Liver (tissue), 9 donors: ENCODE data around the gene DPP7. TPM values are rescaled to one million over a fixed set of nuclear protein-coding genes. Genes with fewer than 3 reads are reported as not detected.
A peak's percentile ranks its signal among the peaks of the same experiment; 100 is the strongest.

ENCODE experiments used
- DNase-seq: peaks from one replicate; pipeline ENCODE4 v3.0.0-alpha.2; 2017; ENCODE audit warnings: low spot score
- H3K27ac ChIP-seq, 2 donors: one replicate each; pipeline ENCODE4 v1.7.0; 2013; ENCODE audit warnings: inconsistent platforms in 2 of 2, low read length in 2 of 2, control low read depth in 1 of 2, low read depth in 1 of 2, mild to moderate bottlenecking in 1 of 2
- H3K27me3 ChIP-seq, 4 donors: one replicate each; pipeline versions ENCODE4 v1.6.1 to v1.7.0; 2013; ENCODE audit warnings: low read length in 3 of 4, inconsistent platforms in 1 of 4, mild to moderate bottlenecking in 1 of 4, moderate library complexity in 1 of 4; ENCODE audit not compliant: control insufficient read depth in 4 of 4, insufficient read depth in 4 of 4
- H3K36me3 ChIP-seq, 4 donors: one replicate each; pipeline versions ENCODE4 v1.6.1 to v1.7.0; 2013; ENCODE audit warnings: low read length in 3 of 4, mild to moderate bottlenecking in 3 of 4, low read depth in 1 of 4, moderate library complexity in 1 of 4; ENCODE audit not compliant: control insufficient read depth in 4 of 4, insufficient read depth in 3 of 4
- H3K4me1 ChIP-seq, 4 donors: one replicate each; pipeline versions ENCODE4 v1.6.1 to v1.7.0; 2013; ENCODE audit warnings: low read length in 3 of 4, mild to moderate bottlenecking in 3 of 4, moderate library complexity in 1 of 4; ENCODE audit not compliant: control insufficient read depth in 4 of 4, insufficient read depth in 4 of 4
- H3K4me3 ChIP-seq, 3 donors: one replicate each; pipeline versions ENCODE4 v1.6.1 to v1.7.0; 2013; ENCODE audit warnings: low read length in 3 of 3, control low read depth in 1 of 3, low read depth in 1 of 3, mild to moderate bottlenecking in 1 of 3
- H3K9ac ChIP-seq, 2 donors: one replicate each; pipeline ENCODE4 v1.7.0; 2013; ENCODE audit warnings: low read length in 2 of 2, mild to moderate bottlenecking in 2 of 2, moderate library complexity in 2 of 2, control low read depth in 1 of 2, low read depth in 1 of 2
- H3K9me3 ChIP-seq, 4 donors: one replicate each; pipeline versions ENCODE4 v1.6.1 to v1.7.0; 2013; ENCODE audit warnings: low read length in 3 of 4; ENCODE audit not compliant: control insufficient read depth in 4 of 4
- ATF3 ChIP-seq: IDR thresholded peaks from 2 replicates; pipeline ENCODE4 v1.6.1; 2016; ENCODE audit warnings: antibody characterized with exemption
- EGR1 ChIP-seq, 2 donors: IDR thresholded peaks; 2 replicates each; pipeline ENCODE4 v1.6.1; 2016 to 2018; ENCODE audit warnings: antibody characterized with exemption in 2 of 2, low read depth in 2 of 2
- FOXA1 ChIP-seq: IDR thresholded peaks from 2 replicates; pipeline ENCODE4 v1.6.1; 2016; ENCODE audit warnings: antibody characterized with exemption
- FOXA2 ChIP-seq: IDR thresholded peaks from 2 replicates; pipeline ENCODE4 v1.6.1; 2016; ENCODE audit warnings: antibody characterized with exemption
- GABPA ChIP-seq, 2 donors: IDR thresholded peaks in 1 of 2; conservative IDR thresholded peaks in 1 of 2; 2 replicates each; pipeline ENCODE4 v1.6.1; 2016; ENCODE audit warnings: antibody characterized with exemption in 2 of 2, mild to moderate bottlenecking in 1 of 2, moderate library complexity in 1 of 2
- HNF4A ChIP-seq, 2 donors: conservative IDR thresholded peaks; 2 replicates each; pipeline ENCODE4 v1.6.1; 2016; ENCODE audit warnings: antibody characterized with exemption in 2 of 2, mild to moderate bottlenecking in 2 of 2
- JUND ChIP-seq, 2 donors: IDR thresholded peaks; 2 replicates each; pipeline ENCODE4 v1.6.1; 2016; ENCODE audit warnings: antibody characterized with exemption in 2 of 2
- RAD21 ChIP-seq, 2 donors: IDR thresholded peaks; 2 replicates each; pipeline ENCODE4 v1.6.1; 2016; ENCODE audit warnings: antibody characterized with exemption in 2 of 2, mild to moderate bottlenecking in 2 of 2
- SP1 ChIP-seq: IDR thresholded peaks from 2 replicates; pipeline ENCODE4 v1.6.1; 2018; ENCODE audit warnings: antibody characterized with exemption, mild to moderate bottlenecking
- TAF1 ChIP-seq: conservative IDR thresholded peaks from 2 replicates; pipeline ENCODE4 v1.6.1; 2016; ENCODE audit warnings: antibody characterized with exemption, mild to moderate bottlenecking
- YY1 ChIP-seq: IDR thresholded peaks from 2 replicates; pipeline ENCODE4 v1.6.1; 2016; ENCODE audit warnings: antibody characterized with exemption, mild to moderate bottlenecking
- WGBS: extraction: QIAGEN DNeasy Blood & Tissue Kit; methylation state at CpG from one replicate; pipeline ENCODE4 v1.1.7; 2013; 5-methylcytosine and 5-hydroxymethylcytosine counted together
- polyA plus RNA-seq, 2 donors: library from polyadenylated mRNA; stranded (reverse) in 1 of 2; unstranded in 1 of 2; fragments of 200-250 nt in 1 of 2; fragments of >200 nt in 1 of 2; fragmentation: Nextera tagmentation in 1 of 2; extraction: Ambion mirVana in 1 of 2; gene quantifications; one replicate each; pipeline versions ENCODE4 v1.2.1 to v1.2.3, GENCODE V29; 2013 to 2015
- total RNA-seq, 2 donors: library from RNA; depleted of rRNA; stranded (reverse); fragments of >200 nt; gene quantifications; one replicate each; pipeline ENCODE4 v1.2.3, GENCODE V29; 2014
- TF ChIP-seq, protein P1 (sequence below): IDR thresholded peaks from 2 replicates; pipeline ENCODE4 v1.6.1; 2016; ENCODE audit warnings: antibody characterized with exemption
- TF ChIP-seq, protein P2 (sequence below): IDR thresholded peaks from 2 replicates; pipeline ENCODE4 v1.6.1; 2016; ENCODE audit warnings: antibody characterized with exemption, mild to moderate bottlenecking
- donor health status: healthy.
- donor health status: healthy.
- donor health status: healthy.
- donor health status: healthy.
- donor health status: healthy.

DPP7 gene
- total and polyA plus RNA-seq, 4 donors: 25.0 to 71.1 (median 50.7) TPM

DNA sequence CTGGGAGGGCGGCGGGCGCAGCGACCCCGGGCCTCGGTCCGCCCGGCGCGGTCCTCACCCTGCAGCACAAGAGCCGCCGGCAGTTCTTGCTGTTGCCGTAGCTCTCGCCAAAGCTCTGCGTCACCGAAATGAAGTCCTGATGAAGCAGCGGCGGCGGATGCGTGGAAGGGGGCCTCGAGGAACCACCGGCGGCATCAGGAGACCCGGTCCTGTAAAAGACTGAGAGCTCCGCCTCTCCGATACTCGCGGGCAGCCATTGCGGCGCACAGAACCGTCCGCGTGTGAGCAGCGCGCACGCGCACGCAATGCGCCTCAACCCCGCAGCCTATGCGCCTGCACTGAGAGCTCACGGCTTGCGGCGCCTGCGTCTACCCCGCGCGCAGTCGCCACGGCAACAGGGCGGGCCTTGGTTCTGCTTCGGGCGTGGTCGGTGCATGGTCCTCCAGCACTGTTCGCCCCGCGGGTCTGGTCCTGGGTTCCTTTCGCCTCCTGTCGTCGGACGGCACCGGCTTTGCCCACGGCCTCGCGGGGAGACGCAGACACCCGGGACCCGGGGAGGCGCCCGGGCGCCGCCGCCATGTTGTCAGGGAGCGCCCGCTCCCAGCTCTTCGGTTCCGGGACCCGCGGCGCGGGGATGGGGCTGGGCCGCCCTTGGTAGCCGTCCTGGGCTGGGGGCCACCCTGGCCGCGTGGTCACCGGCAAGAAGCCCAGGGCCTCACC, 15.1 kb upstream of the DPP7 start:
- no peak for TF ChIP-seq HNF4A (conservative IDR thresholded peaks at IDR 0.05)
- TF ChIP-seq, protein P1, sequence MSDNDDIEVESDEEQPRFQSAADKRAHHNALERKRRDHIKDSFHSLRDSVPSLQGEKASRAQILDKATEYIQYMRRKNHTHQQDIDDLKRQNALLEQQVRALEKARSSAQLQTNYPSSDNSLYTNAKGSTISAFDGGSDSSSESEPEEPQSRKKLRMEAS: peak; percentile 60
- no peak for TF ChIP-seq FOXA2
- peak in 1 of 2 donors; percentile 24 for TF ChIP-seq GABPA (IDR thresholded peaks at IDR 0.05 in 1 of 2, conservative IDR thresholded peaks at IDR 0.05 in 1 of 2)
- TF ChIP-seq, protein P2, sequence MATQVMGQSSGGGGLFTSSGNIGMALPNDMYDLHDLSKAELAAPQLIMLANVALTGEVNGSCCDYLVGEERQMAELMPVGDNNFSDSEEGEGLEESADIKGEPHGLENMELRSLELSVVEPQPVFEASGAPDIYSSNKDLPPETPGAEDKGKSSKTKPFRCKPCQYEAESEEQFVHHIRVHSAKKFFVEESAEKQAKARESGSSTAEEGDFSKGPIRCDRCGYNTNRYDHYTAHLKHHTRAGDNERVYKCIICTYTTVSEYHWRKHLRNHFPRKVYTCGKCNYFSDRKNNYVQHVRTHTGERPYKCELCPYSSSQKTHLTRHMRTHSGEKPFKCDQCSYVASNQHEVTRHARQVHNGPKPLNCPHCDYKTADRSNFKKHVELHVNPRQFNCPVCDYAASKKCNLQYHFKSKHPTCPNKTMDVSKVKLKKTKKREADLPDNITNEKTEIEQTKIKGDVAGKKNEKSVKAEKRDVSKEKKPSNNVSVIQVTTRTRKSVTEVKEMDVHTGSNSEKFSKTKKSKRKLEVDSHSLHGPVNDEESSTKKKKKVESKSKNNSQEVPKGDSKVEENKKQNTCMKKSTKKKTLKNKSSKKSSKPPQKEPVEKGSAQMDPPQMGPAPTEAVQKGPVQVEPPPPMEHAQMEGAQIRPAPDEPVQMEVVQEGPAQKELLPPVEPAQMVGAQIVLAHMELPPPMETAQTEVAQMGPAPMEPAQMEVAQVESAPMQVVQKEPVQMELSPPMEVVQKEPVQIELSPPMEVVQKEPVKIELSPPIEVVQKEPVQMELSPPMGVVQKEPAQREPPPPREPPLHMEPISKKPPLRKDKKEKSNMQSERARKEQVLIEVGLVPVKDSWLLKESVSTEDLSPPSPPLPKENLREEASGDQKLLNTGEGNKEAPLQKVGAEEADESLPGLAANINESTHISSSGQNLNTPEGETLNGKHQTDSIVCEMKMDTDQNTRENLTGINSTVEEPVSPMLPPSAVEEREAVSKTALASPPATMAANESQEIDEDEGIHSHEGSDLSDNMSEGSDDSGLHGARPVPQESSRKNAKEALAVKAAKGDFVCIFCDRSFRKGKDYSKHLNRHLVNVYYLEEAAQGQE: peak; percentile 23
- TF ChIP-seq YY1: peak; percentile 98
- Histone ChIP-seq H3K4me1 (peaks cover 6 to 28% (median 17%) of the 10 kb centered on the region in 4 donors), H3K27me3 (no peaks in the 10 kb centered on the region), H3K4me3 (peak overlapping the region; percentile 64 to 81 (median 77)), H3K36me3 (no peaks in the 10 kb centered on the region), H3K27ac (peak overlapping the region; percentile 20 to 31), H3K9me3 (peaks cover 0 to 1% (median 0%) of the 10 kb centered on the region in 4 donors), H3K9ac (peak overlapping the region in 1 of 2 donors; percentile 16)
- 2% methylated on average over 86 of the region's 86 CpGs for WGBS
- peak; percentile 93 for DNase-seq

- TF ChIP-seq, protein P1: no peak
- TF ChIP-seq ATF3 (no peak), JUND (IDR thresholded peaks at IDR 0.05) (no peak), EGR1 (IDR thresholded peaks at IDR 0.05; ENCODE audit: low read depth in 2 of 2) (no peak), FOXA1 (no peak), GABPA (IDR thresholded peaks at IDR 0.05 in 1 of 2, conservative IDR thresholded peaks at IDR 0.05 in 1 of 2) (no peak), RAD21 (IDR thresholded peaks at IDR 0.05) (no peak), SP1 (no peak), TAF1 (no peak), YY1 (no peak)
- WGBS: 29% methylated on average over 37 of the region's 37 CpGs
- no peaks in the 10 kb centered on the region for H3K36me3 ChIP-seq
- peaks cover 6 to 28% (median 17%) of the 10 kb centered on the region in 4 donors for H3K4me1 ChIP-seq
- peak overlapping the region; percentile 64 to 81 (median 77) for H3K4me3 ChIP-seq
- peaks cover 0 to 1% (median 0%) of the 10 kb centered on the region in 4 donors for H3K9me3 ChIP-seq
- no peak for DNase-seq
- H3K27ac ChIP-seq: peak overlapping the region in 1 of 2 donors; percentile 20
- peak overlapping the region in 1 of 2 donors; percentile 16 for H3K9ac ChIP-seq
- H3K27me3 ChIP-seq: no peaks in the 10 kb centered on the region
Measured at GRCh38 chr9:137128862-137129455, 14.4 kb upstream of the DPP7 start.
